Upper lobe of left lung (tissue), 4 donors: Measurements from ENCODE around the gene ATP1A4.

Experiments
- POLR2AphosphoS5 ChIP-seq, 2 donors: sonication (generic); formaldehyde crosslinking; IDR thresholded peaks; one replicate each; pipeline ENCODE4 v1.5.1; 2017; ENCODE audit warnings: antibody characterized with exemption in 2 of 2
- TF ChIP-seq, protein P1 (sequence below), 6 experiments: fragments of 450-650 bp in 4 of 6; fragments of 200-600 bp in 2 of 6; sonication (generic) in 2 of 6; IDR thresholded peaks; one replicate each; pipeline ENCODE4 v1.5.1; 2016 to 2019; ENCODE audit warnings: antibody characterized with exemption in 6 of 6

GRCh38 chr1:160101717-160102522 is 49.5 kb upstream of the ATP1A4 start:
- TF ChIP-seq, protein P1, sequence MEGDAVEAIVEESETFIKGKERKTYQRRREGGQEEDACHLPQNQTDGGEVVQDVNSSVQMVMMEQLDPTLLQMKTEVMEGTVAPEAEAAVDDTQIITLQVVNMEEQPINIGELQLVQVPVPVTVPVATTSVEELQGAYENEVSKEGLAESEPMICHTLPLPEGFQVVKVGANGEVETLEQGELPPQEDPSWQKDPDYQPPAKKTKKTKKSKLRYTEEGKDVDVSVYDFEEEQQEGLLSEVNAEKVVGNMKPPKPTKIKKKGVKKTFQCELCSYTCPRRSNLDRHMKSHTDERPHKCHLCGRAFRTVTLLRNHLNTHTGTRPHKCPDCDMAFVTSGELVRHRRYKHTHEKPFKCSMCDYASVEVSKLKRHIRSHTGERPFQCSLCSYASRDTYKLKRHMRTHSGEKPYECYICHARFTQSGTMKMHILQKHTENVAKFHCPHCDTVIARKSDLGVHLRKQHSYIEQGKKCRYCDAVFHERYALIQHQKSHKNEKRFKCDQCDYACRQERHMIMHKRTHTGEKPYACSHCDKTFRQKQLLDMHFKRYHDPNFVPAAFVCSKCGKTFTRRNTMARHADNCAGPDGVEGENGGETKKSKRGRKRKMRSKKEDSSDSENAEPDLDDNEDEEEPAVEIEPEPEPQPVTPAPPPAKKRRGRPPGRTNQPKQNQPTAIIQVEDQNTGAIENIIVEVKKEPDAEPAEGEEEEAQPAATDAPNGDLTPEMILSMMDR (IDR thresholded peaks at IDR 0.05), result no peak
- TF ChIP-seq POLR2AphosphoS5 (IDR thresholded peaks at IDR 0.05), result no peak
